ENCODE results near the gene PPIL3.
"Not testable (repeated sequence)": the region's sequence is repeated elsewhere in the genome, so short reads cannot be mapped to it uniquely, and the experiment has no call there.

PPIL3 gene

GRCh38 chr2:200888704-200889625 lies at the start of gene PPIL3, which contains the start of gene NIF3L1:
TSS of gene PPIL3 (minus strand) at chr2:200889077. CDS start at chr2:200887615, 1,462 bp downstream.
TSS of gene NIF3L1 (plus strand) at chr2:200889371. CDS start at chr2:200891944, 2,573 bp downstream.
- peak; percentile 97 for DNase-seq (ENCODE audit: low spot score)

- no peak for DNase-seq (ENCODE audit: low spot score)
Observed at GRCh38 chr2:200930947-200931626, 42.2 kb upstream of the PPIL3 start.

- DNase-seq (ENCODE audit: low spot score): no peak
Observed at GRCh38 chr2:200929334-200930249, 40.7 kb upstream of the PPIL3 start.

GRCh38 chr2:200922439-200922838 lies 33.6 kb upstream of the PPIL3 start:
- DNase-seq (ENCODE audit: low spot score): no peak

- DNase-seq (ENCODE audit: low spot score): no peak
Observed at GRCh38 chr2:200913654-200914053, 24.8 kb upstream of the PPIL3 start.

- no peak for DNase-seq (ENCODE audit: low spot score)
Observed at GRCh38 chr2:200909958-200910357, 21.1 kb upstream of the PPIL3 start.

GRCh38 chr2:200905618-200906296 lies 16.9 kb upstream of the PPIL3 start:
- no peak for DNase-seq (ENCODE audit: low spot score)

- no peak for DNase-seq (ENCODE audit: low spot score)
Observed at GRCh38 chr2:200901459-200902072, 12.7 kb upstream of the PPIL3 start.

GRCh38 chr2:200899482-200899881 lies 10.6 kb upstream of the PPIL3 start:
- DNase-seq (ENCODE audit: low spot score): no peak

GRCh38 chr2:200881715-200882249 lies 7.1 kb downstream of the PPIL3 start:
- DNase-seq (ENCODE audit: low spot score): not testable (repeated sequence)

- DNase-seq (ENCODE audit: low spot score): no peak
Observed at GRCh38 chr2:200878289-200878880, 10.5 kb downstream of the PPIL3 start.

GRCh38 chr2:200877443-200877842 lies 11.4 kb downstream of the PPIL3 start:
- DNase-seq (ENCODE audit: low spot score): no peak

- no peak for DNase-seq (ENCODE audit: low spot score)
Observed at GRCh38 chr2:200873560-200873959, 15.3 kb downstream of the PPIL3 start.

- DNase-seq (ENCODE audit: low spot score): no peak
Observed at GRCh38 chr2:200871151-200871550, 17.7 kb downstream of the PPIL3 start.

- no peak for DNase-seq (ENCODE audit: low spot score)
Observed at GRCh38 chr2:200869014-200869413, 19.9 kb downstream of the PPIL3 start.

- DNase-seq (ENCODE audit: low spot score): peak; percentile 97
Observed at GRCh38 chr2:200864176-200865034, 24.5 kb downstream of the PPIL3 start, which contains the start of gene CLK1. TSS of gene CLK1 (minus strand) at chr2:200864658. CDS start at chr2:200861862, 2,796 bp downstream.

GRCh38 chr2:200863782-200864175 lies 25.1 kb downstream of the PPIL3 start:
- DNase-seq (ENCODE audit: low spot score): no peak

- no peak for DNase-seq (ENCODE audit: low spot score)
Observed at GRCh38 chr2:200862532-200863000, 26.3 kb downstream of the PPIL3 start.

GRCh38 chr2:200861617-200862155 lies 27.2 kb downstream of the PPIL3 start:
- DNase-seq (ENCODE audit: low spot score): no peak

All from left forelimb (tissue), 1 donor.